ENCODE measurements around the gene SALL4.

DNA sequence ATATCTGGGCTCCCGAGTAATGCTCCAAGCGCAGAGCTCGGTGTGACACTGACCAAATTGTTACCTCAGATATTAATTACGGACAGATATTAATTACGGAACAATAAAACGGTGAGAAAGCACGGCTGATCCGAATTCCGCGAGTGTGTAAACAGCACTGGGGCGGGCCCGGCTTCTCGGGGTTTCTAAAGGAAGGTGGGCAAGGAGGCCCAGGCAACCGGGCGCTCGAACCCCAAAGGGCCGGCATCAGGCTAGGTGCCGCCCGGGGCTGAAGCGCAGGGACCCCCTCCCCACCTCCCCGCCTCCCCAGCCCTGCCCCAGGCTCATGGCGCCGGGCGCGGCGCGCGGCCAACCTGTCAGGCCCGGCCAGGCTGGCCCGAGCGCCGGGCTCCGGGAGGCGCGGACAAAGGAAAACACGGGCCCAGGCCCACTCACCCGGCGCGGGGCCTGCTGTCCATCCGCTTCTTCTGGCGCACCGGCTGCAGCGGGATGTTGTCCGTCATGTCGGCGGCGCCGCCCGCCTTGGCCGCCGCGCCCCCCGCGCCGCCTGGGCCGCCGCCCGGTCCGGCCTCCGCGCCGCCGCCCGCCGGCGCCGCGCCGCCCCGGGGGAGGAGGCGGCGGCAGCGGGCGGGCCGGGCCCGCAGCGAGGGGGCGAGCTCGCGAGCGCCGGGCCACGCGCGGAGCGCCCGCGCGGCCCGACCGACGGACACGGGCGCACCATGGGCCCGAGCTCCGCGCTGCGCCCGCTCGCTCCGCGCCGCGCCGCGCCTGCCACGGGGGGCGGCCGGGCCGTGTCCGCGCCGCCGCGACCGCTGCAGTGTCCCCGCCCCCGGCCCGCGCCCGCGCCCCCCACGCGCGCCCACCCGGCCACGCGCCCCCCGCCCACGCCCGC is 34.2 kb downstream of the SALL4 start, which contains the start of gene ATP9A:
- TF ChIP-seq, protein P1, sequence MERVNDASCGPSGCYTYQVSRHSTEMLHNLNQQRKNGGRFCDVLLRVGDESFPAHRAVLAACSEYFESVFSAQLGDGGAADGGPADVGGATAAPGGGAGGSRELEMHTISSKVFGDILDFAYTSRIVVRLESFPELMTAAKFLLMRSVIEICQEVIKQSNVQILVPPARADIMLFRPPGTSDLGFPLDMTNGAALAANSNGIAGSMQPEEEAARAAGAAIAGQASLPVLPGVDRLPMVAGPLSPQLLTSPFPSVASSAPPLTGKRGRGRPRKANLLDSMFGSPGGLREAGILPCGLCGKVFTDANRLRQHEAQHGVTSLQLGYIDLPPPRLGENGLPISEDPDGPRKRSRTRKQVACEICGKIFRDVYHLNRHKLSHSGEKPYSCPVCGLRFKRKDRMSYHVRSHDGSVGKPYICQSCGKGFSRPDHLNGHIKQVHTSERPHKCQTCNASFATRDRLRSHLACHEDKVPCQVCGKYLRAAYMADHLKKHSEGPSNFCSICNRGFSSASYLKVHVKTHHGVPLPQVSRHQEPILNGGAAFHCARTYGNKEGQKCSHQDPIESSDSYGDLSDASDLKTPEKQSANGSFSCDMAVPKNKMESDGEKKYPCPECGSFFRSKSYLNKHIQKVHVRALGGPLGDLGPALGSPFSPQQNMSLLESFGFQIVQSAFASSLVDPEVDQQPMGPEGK (CRISPR knock-in tag; IDR thresholded peaks at IDR 0.05; ENCODE audit: borderline replicate concordance): no peak
- TF ChIP-seq ZNF8 (CRISPR knock-in tag; IDR thresholded peaks at IDR 0.05): no peak
- TF ChIP-seq GLIS3 (CRISPR knock-in tag; IDR thresholded peaks at IDR 0.05): no peak

Data from SK-N-SH treated with all-trans-retinoic acid at 6 μM for 48 hours (cell line).